Epithelial cell of umbilical artery (primary cell): ENCODE measurements around the gene STAG2. TPM values are rescaled to one million over a fixed set of nuclear protein-coding genes. Genes with fewer than 3 reads are reported as not detected.

Experiments
- total RNA-seq: library from RNA; depleted of rRNA; stranded (reverse); fragments of >200 nt; gene quantifications from 2 replicates; pipeline ENCODE4 v1.2.3, GENCODE V29; 2014

The STAG2 gene
- total RNA-seq: 72.8 and 86.9 TPM in 2 replicates

DNA sequence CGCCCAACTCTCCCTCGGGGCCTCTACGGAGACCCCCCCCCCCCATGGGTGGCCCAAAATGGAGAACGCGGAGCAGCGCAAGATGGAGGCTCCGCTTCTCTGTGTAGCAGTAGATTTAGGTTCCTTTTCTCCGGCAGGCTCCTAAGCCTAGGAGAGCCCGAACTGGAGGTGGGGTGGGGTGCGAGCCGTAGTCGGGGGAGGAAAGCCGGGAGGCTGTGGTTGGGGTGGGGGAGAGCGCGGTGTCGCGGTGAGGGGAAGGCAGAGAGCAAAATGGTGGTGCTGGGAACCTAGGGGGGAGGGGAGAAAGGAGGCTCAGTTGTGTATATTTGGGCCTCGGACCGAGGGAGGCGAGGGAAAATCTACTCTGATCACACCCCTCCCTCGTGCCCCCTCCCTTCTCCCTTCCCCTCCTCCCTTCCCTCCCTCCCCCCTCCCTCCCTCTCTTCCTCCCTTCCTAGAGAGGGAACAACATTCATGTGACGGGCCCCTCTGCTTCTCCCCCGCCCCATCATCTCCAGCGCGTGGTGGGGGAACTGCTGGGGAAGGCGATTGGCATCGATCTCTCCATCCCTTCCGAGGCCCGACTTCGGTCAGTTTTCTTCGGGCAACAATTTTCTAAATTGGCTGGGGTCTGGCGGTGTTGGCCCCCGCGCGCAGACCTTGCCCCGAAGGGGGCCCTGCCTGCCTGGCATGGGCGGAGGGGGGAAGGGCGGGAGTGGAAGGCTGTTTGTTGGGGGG, at the start of gene STAG2:
TSS of gene STAG2 (plus strand) at position 439 of the 738 bp plus-strand sequence. CDS start 60,922 bp downstream, outside the sequence.

Other genes with a start within 250 kb of the STAG2 start
- gene THOC2, start 228.7 kb upstream of the STAG2 start, total RNA-seq: 65.9 and 73.4 TPM in 2 replicates
- 27.9 and 46.2 TPM in 2 replicates for gene XIAP, start 101.7 kb upstream of the STAG2 start, total RNA-seq